Small intestine (tissue), 7 donors: ENCODE results near the gene FZR1. TPM values are rescaled to one million over a fixed set of nuclear protein-coding genes. Genes with fewer than 3 reads are reported as not detected.

Source experiments
- DNase-seq, 2 donors: peaks; one replicate each; pipeline versions ENCODE4 v3.0.0 to v3.0.0-alpha.2; 2013
- FAIRE-seq: peaks from 2 replicates; lab custom pipeline; 2012; peaks lifted over from hg19 to GRCh38; lab: Jason Lieb, UNC
- H3K27ac ChIP-seq, 3 donors: one replicate each; pipeline ENCODE4 v1.5.1; 2013; ENCODE audit warnings: low read length in 2 of 3, mild to moderate bottlenecking in 2 of 3, control low read depth in 1 of 3, inconsistent platforms in 1 of 3, low read depth in 1 of 3, moderate library complexity in 1 of 3
- H3K27me3 ChIP-seq, 3 donors: one replicate each; pipeline ENCODE4 v1.6.1; 2013; ENCODE audit warnings: low read length in 3 of 3, inconsistent platforms in 1 of 3; ENCODE audit not compliant: control insufficient read depth in 3 of 3, insufficient read depth in 3 of 3
- H3K36me3 ChIP-seq, 3 donors: one replicate each; pipeline ENCODE4 v1.6.1; 2013; ENCODE audit warnings: low read length in 3 of 3, inconsistent platforms in 1 of 3, low read depth in 1 of 3, mild to moderate bottlenecking in 1 of 3, moderate library complexity in 1 of 3; ENCODE audit not compliant: control insufficient read depth in 3 of 3, insufficient read depth in 2 of 3
- H3K4me1 ChIP-seq, 3 donors: one replicate each; pipeline ENCODE4 v1.6.1; 2013; ENCODE audit warnings: low read length in 2 of 3, inconsistent platforms in 1 of 3, low read depth in 1 of 3, mild to moderate bottlenecking in 1 of 3, moderate library complexity in 1 of 3; ENCODE audit not compliant: control insufficient read depth in 3 of 3, insufficient read depth in 2 of 3
- H3K4me3 ChIP-seq, 3 donors: one replicate each; pipeline ENCODE4 v1.5.1; 2013; ENCODE audit warnings: low read length in 3 of 3, control low read depth in 1 of 3, inconsistent platforms in 1 of 3, low read depth in 1 of 3, mild to moderate bottlenecking in 1 of 3, moderate library complexity in 1 of 3
- H3K9me3 ChIP-seq, 2 donors: one replicate each; pipeline ENCODE4 v1.6.1; 2013; ENCODE audit warnings: low read depth in 1 of 2, low read length in 1 of 2; ENCODE audit not compliant: control insufficient read depth in 2 of 2, insufficient read depth in 1 of 2
- WGBS, 3 donors: extraction: QIAGEN DNeasy Blood & Tissue Kit; methylation state at CpG; one replicate each; pipeline ENCODE4 v1.1.7; 2013; 5-methylcytosine and 5-hydroxymethylcytosine counted together
- polyA plus RNA-seq, 4 donors: library from polyadenylated mRNA; stranded (reverse) in 3 of 4; unstranded in 1 of 4; fragments of 200-250 nt in 3 of 4; fragments of 120-200 nt in 1 of 4; gene quantifications; one replicate each; pipeline versions ENCODE4 v1.2.1 to v1.2.3, GENCODE V29; 2013
- donor health status: healthy with polysubstance abuse.
- donor health status: control.
- donor health status: control.
- donor health status: Bipolar disorder and iron deficiency.
- donor health status: healthy.

FZR1 gene
- polyA plus RNA-seq, 4 donors: 29.5 to 39.0 (median 32.6) TPM

GRCh38 chr19:3519126-3519525 lies 13.0 kb downstream of the FZR1 start:
- no peak for DNase-seq
- Histone ChIP-seq H3K36me3 (peaks cover 4 to 81% (median 5%) of the 10 kb centered on the region in 3 donors), H3K9me3 (no peaks in the 10 kb centered on the region), H3K4me1 (peaks cover 0 to 12% (median 0%) of the 10 kb centered on the region in 3 donors), H3K4me3 (no peak overlapping the region), H3K27me3 (no peaks in the 10 kb centered on the region), H3K27ac (no peak overlapping the region)
- FAIRE-seq: no peak
- 87 to 94% (median 93%) methylated on average over 15 to 18 of the region's 18 CpGs for WGBS, 3 donors

- peak; percentile 59 to 93 for DNase-seq
- no peak for FAIRE-seq
- no peaks in the 10 kb centered on the region for H3K9me3 ChIP-seq
Measured at GRCh38 chr19:3520166-3521103, 14.3 kb downstream of the FZR1 start.

GRCh38 chr19:3521104-3521445 lies 15.0 kb downstream of the FZR1 start:
- FAIRE-seq: no peak
- H3K4me1 ChIP-seq: peaks cover 0 to 12% (median 0%) of the 10 kb centered on the region in 3 donors
- H3K36me3 ChIP-seq: peaks cover 6 to 81% (median 7%) of the 10 kb centered on the region in 3 donors
- peak overlapping the region; percentile 13 to 63 (median 38) for H3K27ac ChIP-seq
- no peaks in the 10 kb centered on the region for H3K9me3 ChIP-seq
- 44 to 74% (median 52%) methylated on average over 7 of the region's 7 CpGs for WGBS, 3 donors
- DNase-seq: no peak
- H3K27me3 ChIP-seq: no peaks in the 10 kb centered on the region
- H3K4me3 ChIP-seq: no peak overlapping the region

More at GRCh38 chr19:3520166-3521103, 14.3 kb downstream of the FZR1 start:
- Histone ChIP-seq H3K4me3 (no peak overlapping the region), H3K36me3 (peaks cover 5 to 80% (median 7%) of the 10 kb centered on the region in 3 donors), H3K4me1 (peaks cover 0 to 12% (median 0%) of the 10 kb centered on the region in 3 donors), H3K27me3 (no peaks in the 10 kb centered on the region), H3K27ac (peak overlapping the region; percentile 15 to 63 (median 38))
- 36 to 74% (median 53%) methylated on average over 35 to 37 of the region's 37 CpGs for WGBS, 3 donors

GRCh38 chr19:3522421-3523360 lies 16.6 kb downstream of the FZR1 start:
- no peak for FAIRE-seq
- WGBS, 3 donors: 93 to 96% (median 95%) methylated on average over 38 to 40 of the region's 40 CpGs
- no peak overlapping the region for H3K4me3 ChIP-seq

GRCh38 chr19:3523361-3524077 lies 17.4 kb downstream of the FZR1 start:
- peaks cover 13 to 89% (median 20%) of the 10 kb centered on the region in 3 donors for H3K36me3 ChIP-seq
- no peaks in the 10 kb centered on the region for H3K9me3 ChIP-seq
- DNase-seq (no peak), FAIRE-seq (no peak)
- H3K27ac ChIP-seq: no peak overlapping the region
- H3K4me3 ChIP-seq: no peak overlapping the region
- H3K27me3 ChIP-seq: no peaks in the 10 kb centered on the region
- peaks cover 0 to 12% (median 0%) of the 10 kb centered on the region in 3 donors for H3K4me1 ChIP-seq
- 92 to 94% (median 93%) methylated on average over 21 of the region's 21 CpGs for WGBS, 3 donors

More at GRCh38 chr19:3522421-3523360, 16.6 kb downstream of the FZR1 start:
- Histone ChIP-seq H3K27ac (no peak overlapping the region), H3K9me3 (no peaks in the 10 kb centered on the region), H3K27me3 (no peaks in the 10 kb centered on the region), H3K4me1 (peaks cover 0 to 12% (median 0%) of the 10 kb centered on the region in 3 donors), H3K36me3 (peaks cover 13 to 86% (median 17%) of the 10 kb centered on the region in 3 donors)
- no peak for DNase-seq

- FAIRE-seq (no peak), DNase-seq (no peak)
- H3K27me3 ChIP-seq: no peaks in the 10 kb centered on the region
- no peak overlapping the region for H3K27ac ChIP-seq
- peaks cover 11 to 84% (median 20%) of the 10 kb centered on the region in 3 donors for H3K36me3 ChIP-seq
- H3K4me3 ChIP-seq: no peak overlapping the region
- 94 to 95% (median 94%) methylated on average over 33 of the region's 33 CpGs for WGBS, 3 donors
- H3K4me1 ChIP-seq: peaks cover 0 to 12% (median 0%) of the 10 kb centered on the region in 3 donors
- H3K9me3 ChIP-seq: no peaks in the 10 kb centered on the region
Measured at GRCh38 chr19:3524078-3524842, 18.1 kb downstream of the FZR1 start.

GRCh38 chr19:3524904-3525451 lies 18.9 kb downstream of the FZR1 start:
- Histone ChIP-seq H3K36me3 (peaks cover 11 to 77% (median 20%) of the 10 kb centered on the region in 3 donors), H3K27me3 (no peaks in the 10 kb centered on the region), H3K27ac (no peak overlapping the region), H3K4me1 (peaks cover 0 to 7% (median 0%) of the 10 kb centered on the region in 3 donors), H3K4me3 (no peak overlapping the region), H3K9me3 (no peaks in the 10 kb centered on the region)
- FAIRE-seq (no peak), DNase-seq (no peak)
- WGBS, 3 donors: 93 to 95% (median 93%) methylated on average over 16 to 20 of the region's 20 CpGs
